Endothelial cell of umbilical vein (primary cell): Measurements from ENCODE around the gene ZYX. TPM values are rescaled to one million over a fixed set of nuclear protein-coding genes. Genes with fewer than 3 reads are reported as not detected.

Experiments used
- BruUV-seq: library from RNA; stranded (reverse); fragments of 400-500 nt; replicated peaks from 2 replicates; lab custom pipeline; 2021; lab: Mats Ljungman, UMichigan
- CTCF ChIA-PET: fragments of 300-600, 350-600 bp; sonication (Branson Sonifier 250); formaldehyde crosslinking; loops from one replicate; lab custom pipeline; 2021; ENCODE audit warnings: antibody characterized with exemption, inconsistent platforms; lab: Charles Lee
- POLR2A ChIA-PET: fragments of 300-600, 350-600 bp; sonication (Branson Sonifier 250); formaldehyde crosslinking; loops from one replicate; lab custom pipeline; 2021; ENCODE audit warnings: antibody characterized with exemption, inconsistent platforms; lab: Charles Lee
- DNase-seq: peaks from one replicate; pipeline ENCODE4 v3.0.0-alpha.2; 2011; ENCODE audit warnings: low read depth, low spot score
- FAIRE-seq: peaks from 2 replicates; lab custom pipeline; 2011; peaks lifted over from hg19 to GRCh38; lab: Jason Lieb, UNC
- H2AFZ ChIP-seq: 2 replicates; pipeline ENCODE4 v1.6.0; 2012; ENCODE audit warnings: low read depth, low read length, control low read depth, inconsistent platforms
- H3K27ac ChIP-seq: 2 replicates; pipeline ENCODE4 v1.5.1; 2011; ENCODE audit warnings: low read depth, mild to moderate bottlenecking, control low read depth, low read length, moderate library complexity; ENCODE audit not compliant: insufficient read depth
- H3K27me3 ChIP-seq, 2 experiments: 2 replicates each; pipeline versions ENCODE4 v1.6.0 to v1.6.1; 2011; ENCODE audit warnings: low read length in 2 of 2, mixed read lengths in 1 of 2; ENCODE audit not compliant: control insufficient read depth in 2 of 2, insufficient read depth in 2 of 2
- H3K36me3 ChIP-seq, 2 experiments: 2 replicates in 1 of 2; 3 replicates in 1 of 2; pipeline ENCODE4 v1.5.1; 2011; ENCODE audit warnings: low read length in 2 of 2, mild to moderate bottlenecking in 1 of 2, moderate library complexity in 1 of 2; ENCODE audit not compliant: control insufficient read depth in 2 of 2, insufficient read depth in 2 of 2; ENCODE audit errors: extremely low read depth in 1 of 2
- H3K4me1 ChIP-seq: 3 replicates; pipeline ENCODE4 v1.5.1; 2011; ENCODE audit warnings: mild to moderate bottlenecking, low read length; ENCODE audit not compliant: control insufficient read depth, insufficient read depth; ENCODE audit errors: extremely low read depth
- H3K4me2 ChIP-seq: 2 replicates; pipeline ENCODE4 v1.6.1; 2011; ENCODE audit warnings: low read length, control low read depth, mixed read lengths; ENCODE audit not compliant: insufficient read depth
- H3K4me3 ChIP-seq, 3 experiments: fragments of 200-600 bp in 1 of 3; sonication (generic), shearing (Covaris generic) in 1 of 3; replicated peaks in 1 of 3; 2 replicates each; pipeline ENCODE4 v1.5.1; 2011 to 2016; ENCODE audit warnings: control low read depth in 3 of 3, low read length in 3 of 3, mild to moderate bottlenecking in 2 of 3, inconsistent platforms in 1 of 3, low read depth in 1 of 3, moderate library complexity in 1 of 3; ENCODE audit not compliant: insufficient read depth in 1 of 3
- H3K79me2 ChIP-seq: 2 replicates; pipeline ENCODE4 v1.6.0; 2012; ENCODE audit warnings: low read length, inconsistent platforms; ENCODE audit not compliant: control insufficient read depth, insufficient read depth
- H3K9ac ChIP-seq: replicated peaks from 2 replicates; pipeline ENCODE3; 2011; ENCODE audit warnings: low read length, control low read depth; ENCODE audit not compliant: insufficient read depth; ENCODE audit errors: extremely low read depth
- H3K9me1 ChIP-seq: replicated peaks from 3 replicates; pipeline ENCODE4 v1.6.0; 2011; ENCODE audit warnings: mild to moderate bottlenecking, low read length; ENCODE audit not compliant: control insufficient read depth, insufficient read depth; ENCODE audit errors: extremely low read depth
- H3K9me3 ChIP-seq: replicated peaks from 2 replicates; pipeline ENCODE4 v1.5.1; 2012; ENCODE audit warnings: low read length, inconsistent platforms; ENCODE audit not compliant: control insufficient read depth, insufficient read depth
- H4K20me1 ChIP-seq: replicated peaks from 2 replicates; pipeline ENCODE3; 2011; ENCODE audit warnings: mild to moderate bottlenecking, low read length; ENCODE audit not compliant: control insufficient read depth, insufficient read depth; ENCODE audit errors: extremely low read depth
- CTCF ChIP-seq, 2 donors: IDR thresholded peaks; 1 replicate in 1 of 2; 2 replicates in 1 of 2; pipeline ENCODE4 v1.5.1; 2011; ENCODE audit warnings: low read length in 2 of 2, mild to moderate bottlenecking in 2 of 2, moderate library complexity in 2 of 2, control low read depth in 1 of 2, inconsistent platforms in 1 of 2, low read depth in 1 of 2; ENCODE audit not compliant: insufficient read depth in 1 of 2; ENCODE audit errors: extremely low read depth in 1 of 2
- GATA2 ChIP-seq: IDR thresholded peaks from 2 replicates; pipeline ENCODE4 v1.7.0; 2011; ENCODE audit warnings: low read depth, mild to moderate bottlenecking, moderate library complexity, mixed read lengths, low read length; ENCODE audit not compliant: insufficient read length, insufficient read depth
- POLR2A ChIP-seq: IDR thresholded peaks from 2 replicates; pipeline ENCODE4 v1.6.1; 2012; ENCODE audit warnings: low read depth, mild to moderate bottlenecking, control low read depth, low read length
- dilution Hi-C: fragments of 300-500 bp; cut with MboI; formaldehyde crosslinking; loops from one replicate; pipeline ENCODE4 v1.15.0; 2019; ENCODE audit warnings: low sequenced_read_pairs; ENCODE audit not compliant: extremely low pct_ligation_motif_present
- intact Hi-C: fragments of 100-400 bp; cut with micrococcal nuclease; formaldehyde crosslinking; loops from one replicate; pipeline ENCODE4 v1.10.0; 2022
- polyA plus RNA-seq, 4 experiments: library from polyadenylated mRNA; depleted of rRNA in 3 of 4; stranded (reverse) in 3 of 4; unstranded in 1 of 4; fragments of >200 nt; gene quantifications; 2 replicates each; pipeline versions ENCODE4 v1.2.1 to v1.2.3, GENCODE V29; 2011 to 2012; ENCODE audit warnings: missing spikeins in 1 of 4
- total RNA-seq: library from RNA; stranded (reverse); gene quantifications from 2 replicates; pipeline ENCODE4 v1.2.3, GENCODE V29; 2021

Gene ZYX
- total and polyA plus RNA-seq, 2 donors (not counting 3 experiments of a cell fraction or from before 2014, with no cell fraction given): 196 to 545 TPM

- Histone ChIP-seq H4K20me1 (no peaks in the 10 kb centered on the region), H3K4me2 (peak overlapping the region; percentile 95), H3K9ac (peak overlapping the region; percentile 96), H3K36me3 (peaks cover 3 to 5% of the 10 kb centered on the region in 2 experiments), H3K27me3 (no peaks in the 10 kb centered on the region), H3K4me3 (peak overlapping the region; percentile 59 to 94 (median 67)), H3K79me2 (peaks cover 57% of the 10 kb centered on the region), H3K27ac (peak overlapping the region; percentile 98), H3K4me1 (peaks cover 47% of the 10 kb centered on the region), H3K9me1 (no peaks in the 10 kb centered on the region), H3K9me3 (no peaks in the 10 kb centered on the region), H2AFZ (peak overlapping the region; percentile 1)
- ChIA-PET POLR2A (interaction anchor here (0.6 to 2.0 kb wide), 11 partner anchors 8 to 1012 kb away, joined by 3 to 17 read pairs (median 5); no protein-coding TSS in a partner anchor), CTCF (interaction anchor here (0.5 to 2.6 kb wide), 32 partner anchors 8 to 157 kb away, joined by 3 to 25 read pairs (median 6); partner anchors contain the start of genes CASP2 and GSTK1)
- dilution Hi-C loops: loop anchor here (25.0 kb wide), 1 partner anchor 132 kb away; no protein-coding TSS in a partner anchor
- TF ChIP-seq GATA2 (no peak), CTCF (IDR thresholded peaks at IDR 0.05; ENCODE audit: extremely low read depth in 1 of 2, insufficient read depth in 1 of 2, low read depth in 1 of 2, low read length in 2 of 2) (peak; percentile 85 to 89), POLR2A (peak; percentile 54)
- DNase-seq (peak; percentile 89), FAIRE-seq (peak; percentile 64)
- intact Hi-C loops: loop anchor here (1.0 to 5.0 kb wide), 5 partner anchors 15 to 117 kb away; partner anchors contain the start of gene CASP2
- BruUV-seq: TSS peak; percentile 53
Observed at GRCh38 chr7:143380260-143380645, 892 bp upstream of the ZYX start.
